ENCODE results near the gene ERG. TPM values are rescaled to one million over a fixed set of nuclear protein-coding genes. Genes with fewer than 3 reads are reported as not detected.

ERG gene
- total RNA-seq, 1 donor from 2014 or later: 6.8 TPM

DNA sequence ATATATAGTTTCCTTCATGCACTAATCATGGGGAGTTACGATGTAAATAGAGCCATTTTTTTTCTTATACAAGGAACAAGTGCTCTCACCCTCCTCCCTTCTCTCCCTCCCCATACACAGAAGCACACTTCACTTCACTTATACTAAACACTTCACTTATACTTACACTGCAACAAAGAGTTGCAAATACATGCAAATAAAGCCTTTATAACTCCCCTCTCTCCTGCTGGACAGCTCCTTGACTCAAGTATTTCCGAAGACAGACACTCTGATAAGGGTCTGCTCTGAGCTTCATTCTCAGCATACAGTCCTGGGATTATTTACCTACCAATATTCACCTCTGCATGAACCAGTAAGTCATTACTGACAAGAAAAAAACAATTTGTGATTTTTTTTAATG is 35.6 kb upstream of the ERG start:
- H3K4me1 Mint-ChIP-seq (ENCODE audit: unreplicated experiment): peaks cover 23% of the 10 kb centered on the region
- no peaks in the 10 kb centered on the region for H3K36me3 Mint-ChIP-seq
- peaks cover 4% of the 10 kb centered on the region for H3K27me3 Mint-ChIP-seq
- no peak overlapping the region for H3K27ac Mint-ChIP-seq
- TF ChIP-seq CTCF (conservative IDR thresholded peaks at IDR 0.05): no peak
- H3K9me3 Mint-ChIP-seq: peaks cover 4% of the 10 kb centered on the region
- no peak overlapping the region for H3K4me3 Mint-ChIP-seq
- DNase-seq (ENCODE audit: extremely low spot score, unreplicated experiment): no peak

GRCh38 chr21:38531591-38531990 is 33.3 kb upstream of the ERG start:
- peak overlapping the region; percentile 70 for H3K4me3 Mint-ChIP-seq
- DNase-seq (ENCODE audit: extremely low spot score, unreplicated experiment): no peak
- H3K9me3 Mint-ChIP-seq: peaks cover 4% of the 10 kb centered on the region
- peaks cover 23% of the 10 kb centered on the region for H3K4me1 Mint-ChIP-seq (ENCODE audit: unreplicated experiment)
- TF ChIP-seq CTCF (conservative IDR thresholded peaks at IDR 0.05): no peak
- peak overlapping the region; percentile 61 for H3K27ac Mint-ChIP-seq
- H3K36me3 Mint-ChIP-seq: no peaks in the 10 kb centered on the region
- H3K27me3 Mint-ChIP-seq: peaks cover 4% of the 10 kb centered on the region

DNA sequence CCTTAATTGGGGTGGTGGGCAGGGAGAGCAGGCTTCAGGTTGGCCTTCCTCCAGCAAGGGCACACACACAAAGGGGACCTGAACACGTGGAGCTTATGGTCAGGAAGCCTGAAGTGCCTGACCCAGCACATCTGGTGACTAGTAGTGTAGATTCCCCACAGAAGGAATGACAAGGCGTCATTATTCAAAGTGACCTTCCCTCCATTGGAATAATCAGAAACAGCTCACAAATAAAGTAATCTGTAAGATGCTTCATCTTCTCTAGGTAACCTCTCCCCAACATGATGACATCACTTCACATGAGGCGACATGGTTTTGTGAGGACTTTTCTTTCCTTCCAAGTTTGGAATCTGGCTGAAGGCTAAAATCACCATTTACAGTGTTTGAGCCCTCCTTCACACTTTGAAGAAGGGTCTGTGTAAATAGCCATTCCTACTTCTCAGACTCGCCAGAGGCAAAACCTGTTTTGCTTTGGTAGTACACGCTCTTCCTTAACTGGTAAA is 32.8 kb upstream of the ERG start:
- no peak overlapping the region for H3K4me3 Mint-ChIP-seq
- H3K9me3 Mint-ChIP-seq: peaks cover 4% of the 10 kb centered on the region
- no peak for DNase-seq (ENCODE audit: extremely low spot score, unreplicated experiment)
- H3K27me3 Mint-ChIP-seq: peaks cover 4% of the 10 kb centered on the region
- no peaks in the 10 kb centered on the region for H3K36me3 Mint-ChIP-seq
- peak overlapping the region; percentile 61 for H3K27ac Mint-ChIP-seq
- peaks cover 23% of the 10 kb centered on the region for H3K4me1 Mint-ChIP-seq (ENCODE audit: unreplicated experiment)
- no peak for TF ChIP-seq CTCF (conservative IDR thresholded peaks at IDR 0.05)

DNA sequence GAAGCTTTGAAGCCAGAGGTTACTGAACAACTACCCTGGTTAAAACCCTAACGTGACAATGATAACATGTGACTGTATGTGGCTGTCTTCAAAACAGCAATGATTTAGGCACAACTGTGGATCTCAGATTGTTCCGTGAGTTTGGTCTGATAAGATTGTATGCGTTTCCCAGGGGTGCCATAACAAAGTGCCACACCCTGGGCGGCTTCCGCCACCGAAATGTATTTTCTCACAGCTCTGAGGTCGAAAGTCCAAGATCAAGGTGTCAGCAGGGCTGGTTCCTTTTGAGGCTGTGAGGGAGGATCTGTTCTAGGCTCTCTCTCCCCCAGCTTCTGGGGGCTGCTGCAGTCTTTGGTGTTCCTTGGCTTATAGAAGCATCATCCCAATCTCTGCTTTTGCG is 29.5 kb upstream of the ERG start:
- no peaks in the 10 kb centered on the region for H3K36me3 Mint-ChIP-seq

GRCh38 chr21:38525454-38525853 is 27.2 kb upstream of the ERG start:
- Mint-ChIP-seq H3K9me3 (peaks cover 4% of the 10 kb centered on the region), H3K4me1 (ENCODE audit: unreplicated experiment) (peaks cover 16% of the 10 kb centered on the region), H3K27ac (no peak overlapping the region), H3K36me3 (no peaks in the 10 kb centered on the region), H3K4me3 (no peak overlapping the region), H3K27me3 (peaks cover 17% of the 10 kb centered on the region)
- no peak for DNase-seq (ENCODE audit: extremely low spot score, unreplicated experiment)
- TF ChIP-seq CTCF (conservative IDR thresholded peaks at IDR 0.05): no peak

More for the DNA sequence above, 29.5 kb upstream of the ERG start:
- peaks cover 33% of the 10 kb centered on the region for H3K4me1 Mint-ChIP-seq (ENCODE audit: unreplicated experiment)
- H3K27ac Mint-ChIP-seq: no peak overlapping the region
- peaks cover 4% of the 10 kb centered on the region for H3K9me3 Mint-ChIP-seq
- H3K4me3 Mint-ChIP-seq: no peak overlapping the region
- no peak for TF ChIP-seq CTCF (conservative IDR thresholded peaks at IDR 0.05)
- H3K27me3 Mint-ChIP-seq: peaks cover 9% of the 10 kb centered on the region
- DNase-seq (ENCODE audit: extremely low spot score, unreplicated experiment): no peak
